Measurements from ENCODE around the gene USO1.
"Not testable (repeated sequence)": the region's sequence is repeated elsewhere in the genome, so short reads cannot be mapped to it uniquely, and the experiment has no call there.

USO1 gene

DNA sequence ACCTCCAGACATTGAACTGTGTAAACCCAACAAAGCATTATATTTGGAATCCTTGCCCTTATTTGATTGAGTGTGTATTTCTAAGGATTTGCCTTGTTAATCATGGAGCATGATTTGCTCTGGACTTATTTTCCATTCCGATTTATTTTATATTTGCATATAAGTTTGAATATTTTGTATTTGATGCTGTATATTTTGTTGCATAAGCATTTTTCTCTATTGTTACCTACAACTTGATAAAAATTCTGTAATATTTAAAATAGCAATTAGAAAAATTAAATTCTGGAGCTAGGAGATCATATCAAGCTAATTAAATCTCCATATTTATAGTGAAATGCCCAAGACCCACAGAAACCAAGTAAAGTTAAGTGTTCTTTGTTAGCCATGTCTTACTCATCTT lies 47.2 kb downstream of the USO1 start:
- no peak for DNase-seq (ENCODE audit: low read depth)

DNA sequence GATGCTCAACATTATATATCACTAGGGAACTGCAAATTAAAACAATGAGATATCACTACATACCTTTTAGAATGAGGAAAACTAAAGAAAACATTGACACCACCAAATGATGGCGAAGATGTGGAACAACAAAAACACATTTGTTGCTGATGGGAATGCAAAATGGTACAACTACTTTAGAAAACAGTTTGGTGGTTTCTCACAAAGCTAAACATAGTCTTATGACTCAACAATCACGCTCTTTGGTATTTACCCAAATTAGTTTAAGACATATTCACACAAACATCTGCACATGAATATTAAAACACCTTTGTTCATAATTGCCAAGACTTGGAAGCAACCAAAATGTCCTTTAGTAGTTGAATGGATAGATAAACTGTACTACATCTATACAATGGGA lies 53.2 kb downstream of the USO1 start:
- DNase-seq (ENCODE audit: low read depth) = no peak

- DNase-seq (ENCODE audit: low read depth) = no peak
Measured at GRCh38 chr4:75779105-75779757, 54.9 kb downstream of the USO1 start.

DNA sequence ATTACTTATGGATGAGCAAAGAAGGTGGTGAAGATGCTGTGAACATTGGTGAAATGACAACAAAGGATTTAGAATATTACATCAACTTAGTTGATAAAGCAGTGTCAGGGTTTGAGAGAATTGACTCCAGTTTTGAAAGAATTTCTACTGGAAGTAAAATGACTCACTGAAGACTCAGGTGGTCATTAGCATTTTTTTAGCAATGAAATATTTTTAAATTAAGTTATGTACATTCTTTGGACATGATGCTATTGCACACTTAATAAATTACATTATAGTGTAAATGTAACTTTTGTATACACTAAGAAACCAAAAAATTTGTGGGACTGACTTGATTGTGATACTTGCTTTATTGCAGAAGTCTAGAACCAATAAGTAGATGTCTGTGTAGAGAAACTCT lies 56.9 kb downstream of the USO1 start:
- no peak for DNase-seq (ENCODE audit: low read depth)

GRCh38 chr4:75786526-75786925 lies 62.1 kb downstream of the USO1 start:
- DNase-seq (ENCODE audit: low read depth) = no peak

GRCh38 chr4:75786938-75787337 lies 62.6 kb downstream of the USO1 start:
- no peak for DNase-seq (ENCODE audit: low read depth)

GRCh38 chr4:75790024-75790423 lies 65.6 kb downstream of the USO1 start:
- no peak for DNase-seq (ENCODE audit: low read depth)

- DNase-seq (ENCODE audit: low read depth) = no peak
Measured at GRCh38 chr4:75800972-75801371, 76.6 kb downstream of the USO1 start.

DNA sequence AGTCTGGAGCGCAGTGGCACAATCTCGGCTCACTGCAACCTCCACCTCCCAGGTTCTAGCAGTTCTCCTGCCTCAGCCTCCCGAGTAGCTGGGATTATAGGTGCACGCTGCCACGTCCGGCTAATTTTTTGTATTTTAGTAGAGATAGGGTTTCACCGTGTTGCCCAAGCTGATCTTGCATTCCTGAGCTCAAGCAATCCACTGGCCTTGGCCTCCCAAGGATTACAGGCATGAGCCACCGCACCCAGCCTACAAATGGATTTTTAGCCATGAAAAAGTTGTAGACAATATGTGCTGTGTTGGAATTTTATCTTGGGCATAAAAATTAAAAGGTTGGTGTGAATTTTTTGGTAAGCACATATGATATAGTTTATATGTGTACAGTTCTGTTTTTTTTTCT lies 81.7 kb downstream of the USO1 start:
- DNase-seq (ENCODE audit: low read depth) = not testable (repeated sequence)

- no peak for DNase-seq (ENCODE audit: low read depth)
Measured at GRCh38 chr4:75817901-75818300, 93.5 kb downstream of the USO1 start.

- DNase-seq (ENCODE audit: low read depth) = no peak
Measured at GRCh38 chr4:75819121-75819520, 94.7 kb downstream of the USO1 start.

DNA sequence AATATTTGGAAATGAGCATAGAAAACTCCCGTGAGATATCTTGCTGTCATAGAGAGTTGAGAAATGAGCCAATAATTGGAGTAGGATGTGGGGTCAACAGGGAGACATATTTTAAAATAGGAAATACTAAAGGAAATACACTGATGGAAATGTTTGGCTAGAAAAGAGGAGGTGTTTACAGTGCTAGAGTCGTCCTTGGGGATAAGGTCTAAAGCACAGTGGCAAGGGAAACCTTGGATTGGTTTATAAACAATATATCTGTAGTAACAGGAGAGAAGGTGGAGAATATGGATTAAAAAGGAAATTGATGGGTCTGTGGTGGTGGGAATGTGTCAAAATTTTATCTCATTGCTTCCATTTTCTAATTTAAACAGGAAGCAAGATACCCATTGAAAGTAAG lies 95.8 kb downstream of the USO1 start:
- DNase-seq (ENCODE audit: low read depth) = no peak

GRCh38 chr4:75820676-75821075 lies 96.3 kb downstream of the USO1 start:
- DNase-seq (ENCODE audit: low read depth) = no peak

GRCh38 chr4:75821216-75821615 lies 96.8 kb downstream of the USO1 start:
- DNase-seq (ENCODE audit: low read depth) = no peak

- DNase-seq (ENCODE audit: low read depth) = no peak
Measured at GRCh38 chr4:75821966-75822365, 97.6 kb downstream of the USO1 start.

DNA sequence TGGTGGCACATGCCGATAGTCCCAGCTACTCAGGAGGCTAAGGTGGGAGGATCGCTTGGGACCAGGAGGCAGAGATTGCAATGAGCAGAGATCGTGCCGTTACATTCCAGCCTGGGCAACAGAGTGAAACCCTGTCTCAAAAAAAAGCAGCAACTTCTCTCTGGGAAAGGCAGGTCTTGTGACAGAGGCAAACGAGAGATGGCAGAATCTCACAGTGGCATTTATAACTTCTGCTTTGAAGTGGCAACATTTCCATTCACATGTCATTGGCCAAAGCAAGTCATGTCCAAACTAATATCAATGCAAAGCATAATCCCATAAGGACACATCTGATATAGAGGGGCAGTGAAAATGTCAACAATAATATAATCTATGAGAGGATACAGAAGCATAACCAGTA lies 98.0 kb downstream of the USO1 start:
- DNase-seq (ENCODE audit: low read depth) = no peak

GRCh38 chr4:75823812-75824211 lies 99.4 kb downstream of the USO1 start:
- no peak for DNase-seq (ENCODE audit: low read depth)

DNA sequence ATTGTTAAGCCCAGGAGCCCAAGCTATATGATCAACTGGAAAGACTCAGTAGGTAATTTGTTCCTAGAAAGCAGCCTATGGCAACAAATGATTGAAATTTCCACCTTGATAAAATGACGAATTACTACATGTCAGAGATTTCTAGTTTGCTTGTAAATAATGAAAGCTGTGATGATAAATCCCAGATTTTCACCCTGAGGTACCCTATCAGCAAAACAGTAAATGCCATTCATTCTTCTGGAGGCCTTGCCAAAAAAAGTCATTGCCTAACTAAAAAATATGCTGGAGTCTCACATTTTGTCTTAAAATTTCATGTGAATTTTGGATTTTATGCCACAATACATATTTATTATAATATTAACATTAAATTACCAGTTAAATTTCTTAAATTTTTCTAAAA lies 106.5 kb downstream of the USO1 start:
- no peak for DNase-seq (ENCODE audit: low read depth)

DNA sequence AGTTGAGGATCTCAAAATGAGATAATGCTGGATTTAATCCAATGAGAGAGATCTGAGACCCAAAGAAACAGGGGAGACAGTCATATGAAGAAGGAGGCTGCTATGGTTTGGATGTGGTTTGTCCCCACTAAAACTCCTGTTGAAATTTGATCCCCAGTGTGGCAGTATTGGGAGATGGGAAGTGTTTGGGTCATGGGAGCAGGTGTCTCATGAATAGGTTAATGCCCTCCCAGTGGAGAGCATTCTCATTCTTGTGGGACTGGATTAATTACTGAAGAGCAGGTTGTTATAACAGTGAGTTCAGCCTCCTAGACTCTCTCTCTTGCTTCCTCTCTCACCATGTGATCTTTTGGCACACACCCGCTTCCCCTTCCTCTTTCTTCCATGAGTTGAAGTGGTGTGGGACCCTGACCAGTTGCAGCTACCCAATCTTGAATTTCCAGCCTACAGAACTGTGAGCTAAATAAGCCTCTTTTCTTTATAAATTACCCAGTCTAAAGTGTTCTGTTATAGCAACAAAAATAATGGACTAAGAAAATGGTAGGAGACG lies 107.6 kb downstream of the USO1 start:
- no peak for DNase-seq (ENCODE audit: low read depth)

GRCh38 chr4:75834095-75834771 lies 109.9 kb downstream of the USO1 start:
- peak; percentile 10 for DNase-seq (ENCODE audit: low read depth)

DNA sequence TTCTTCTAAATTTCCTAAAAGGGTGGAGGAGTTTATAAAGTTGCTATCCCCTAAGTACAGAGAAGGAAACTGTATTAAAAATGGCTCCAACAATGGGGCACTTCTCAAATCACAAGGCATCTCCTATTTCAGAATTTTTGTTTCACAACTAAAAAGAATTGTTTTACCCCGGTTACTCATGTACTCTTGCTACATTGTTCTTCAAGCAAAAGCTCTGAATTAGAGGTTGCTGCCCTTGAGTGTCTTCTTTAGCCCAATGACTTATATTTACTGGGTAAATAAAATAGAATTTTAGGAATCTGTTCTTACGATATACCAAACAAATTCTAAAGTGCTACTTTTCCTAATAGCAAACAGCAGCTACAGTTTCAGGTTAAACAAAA lies 110.4 kb downstream of the USO1 start:
- peak; percentile 8 for DNase-seq (ENCODE audit: low read depth)

DNA sequence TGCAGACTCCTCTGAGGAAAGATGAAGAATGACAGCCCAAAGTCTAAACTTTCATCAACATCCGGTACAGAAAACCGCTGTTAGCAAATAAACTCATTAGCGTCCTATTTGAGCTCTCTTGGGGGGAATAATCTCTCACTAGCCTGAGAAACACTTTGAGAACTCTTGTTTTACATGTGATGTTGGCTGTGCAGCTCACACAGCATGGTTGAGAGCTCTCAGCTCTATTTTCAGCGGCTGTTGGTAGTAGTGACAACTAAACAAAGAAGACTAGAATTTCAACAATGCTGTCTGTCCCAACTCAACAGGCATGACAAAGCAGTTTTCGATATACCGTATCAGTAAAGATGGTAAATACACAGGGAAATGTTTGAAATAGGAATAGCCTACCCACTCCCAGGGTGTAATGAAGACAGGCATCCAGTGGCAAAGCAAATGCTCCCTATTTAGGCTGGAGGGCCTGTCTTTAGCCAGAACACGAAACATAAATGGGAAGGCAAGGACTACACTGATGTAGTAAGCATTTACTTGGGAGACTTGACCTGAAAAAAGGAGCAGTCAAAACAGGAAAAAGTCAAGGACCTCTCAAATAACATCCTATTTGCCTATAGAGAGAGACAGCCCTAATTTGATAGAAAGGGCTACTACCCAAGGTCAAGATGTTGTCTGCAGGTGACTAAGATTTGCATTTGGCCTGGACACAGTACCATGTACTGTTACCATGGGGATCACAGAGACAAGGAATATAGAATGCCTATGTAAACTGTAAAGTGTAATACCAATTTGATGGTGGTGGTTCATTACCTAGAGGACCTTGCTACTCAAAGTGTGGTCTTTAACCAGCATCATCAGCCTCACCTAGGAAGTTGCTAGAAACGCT lies 117.5 kb downstream of the USO1 start:
- no peak for DNase-seq (ENCODE audit: low read depth)

DNA sequence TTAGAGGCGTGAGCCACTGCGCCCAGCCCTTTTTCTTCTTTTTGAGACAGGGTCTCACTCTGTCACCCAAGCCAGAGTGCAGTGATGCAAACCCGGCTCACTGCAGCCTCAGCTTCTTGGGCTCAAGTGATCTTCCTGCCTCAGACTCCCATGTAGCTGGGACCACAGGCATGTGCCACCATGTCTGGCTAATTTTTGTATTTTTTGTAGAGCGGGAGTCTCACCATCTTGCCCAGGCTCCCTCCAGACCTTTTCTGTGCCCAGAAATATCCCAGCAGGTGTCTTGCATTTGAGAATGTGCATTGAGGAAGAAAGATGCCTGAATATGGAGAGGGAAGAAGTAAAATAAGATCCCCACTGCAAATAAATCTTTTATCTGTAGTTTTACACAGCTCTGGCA lies 119.2 kb downstream of the USO1 start:
- DNase-seq (ENCODE audit: low read depth) = no peak

Measured in fibroblast of the conjunctiva (primary cell).